ENCODE data around the gene ARHGAP9.

The ARHGAP9 gene

DNA sequence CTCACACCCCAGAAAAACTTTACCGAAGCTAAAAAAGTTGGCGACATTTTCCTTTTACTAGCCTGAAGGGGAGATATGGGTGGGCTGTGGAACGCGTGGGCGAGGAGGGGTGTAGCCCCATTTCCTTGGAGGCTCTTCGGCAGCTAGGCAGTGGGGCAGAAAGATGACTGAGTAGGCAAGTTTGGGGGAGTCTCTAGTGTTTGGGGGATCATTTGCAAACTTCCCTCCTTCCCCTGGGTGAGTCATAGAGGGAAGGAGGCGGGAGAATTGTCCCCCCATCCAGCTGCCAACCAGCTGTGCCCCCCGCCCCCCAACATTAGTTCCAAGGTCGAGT lies 17.8 kb downstream of the ARHGAP9 start:
- 0% methylated on average over 1 of the region's 9 CpGs; no CpG with 5 or more reads in 1 of the 2 experiments for WGBS, 2 experiments (ENCODE audit: insufficient coverage in 2 of 2)
- H3K36me3 ChIP-seq (ENCODE audit: control insufficient read depth, insufficient read depth, low read length) = no peaks in the 10 kb centered on the region
- H3K4me1 ChIP-seq (ENCODE audit: control insufficient read depth, insufficient read depth, low read length, poor library complexity, severe bottlenecking) = peaks cover 19% of the 10 kb centered on the region
- H3K27ac ChIP-seq (ENCODE audit: low read depth, low read length, severe bottlenecking) = peak overlapping the region; percentile 74
- no peaks in the 10 kb centered on the region for H3K9me3 ChIP-seq (ENCODE audit: control insufficient read depth, low read length)
- H3K4me3 ChIP-seq (ENCODE audit: extremely low read depth, insufficient read depth, low read length, poor library complexity, severe bottlenecking) = peak overlapping the region; percentile 62

- Histone ChIP-seq H3K9me3 (ENCODE audit: control insufficient read depth, low read length) (no peaks in the 10 kb centered on the region), H3K36me3 (ENCODE audit: control insufficient read depth, insufficient read depth, low read length) (no peaks in the 10 kb centered on the region), H3K4me1 (ENCODE audit: control insufficient read depth, insufficient read depth, low read length, poor library complexity, severe bottlenecking) (peaks cover 19% of the 10 kb centered on the region), H3K27ac (ENCODE audit: low read depth, low read length, severe bottlenecking) (peak overlapping the region; percentile 74), H3K4me3 (ENCODE audit: extremely low read depth, insufficient read depth, low read length, poor library complexity, severe bottlenecking) (peak overlapping the region; percentile 62)
- WGBS, 2 experiments (ENCODE audit: insufficient coverage in 2 of 2) = 0 to 1% methylated on average over 16 to 17 of the region's 32 CpGs
These were observed 18.3 kb downstream of the ARHGAP9 start for GRCh38 chr12:57461276-57461916.

DNA sequence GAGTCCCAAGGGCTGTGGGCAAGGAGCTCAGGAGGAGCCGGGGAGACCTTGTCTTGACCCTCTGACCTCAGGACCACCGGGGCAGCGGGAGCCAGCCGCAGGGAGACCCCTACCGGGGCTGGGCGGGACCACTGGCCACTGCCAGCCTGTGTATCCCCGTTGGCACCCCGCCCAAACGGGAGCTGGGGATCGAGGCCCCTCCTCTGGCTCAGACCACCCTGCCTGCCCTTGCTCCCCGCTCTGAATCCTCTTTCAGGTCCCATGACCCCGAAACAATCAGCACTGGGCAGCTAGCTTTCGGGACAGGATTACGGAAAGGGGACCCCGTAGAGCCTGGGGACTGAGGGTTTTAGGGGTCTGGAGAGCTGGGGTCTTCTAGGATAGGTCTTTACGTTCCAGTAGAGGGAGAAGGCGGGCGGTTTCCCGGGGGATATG lies 18.8 kb downstream of the ARHGAP9 start:
- peak overlapping the region; percentile 66 for H3K27ac ChIP-seq (ENCODE audit: low read depth, low read length, severe bottlenecking)
- H3K36me3 ChIP-seq (ENCODE audit: control insufficient read depth, insufficient read depth, low read length) = no peaks in the 10 kb centered on the region
- H3K4me1 ChIP-seq (ENCODE audit: control insufficient read depth, insufficient read depth, low read length, poor library complexity, severe bottlenecking) = peaks cover 22% of the 10 kb centered on the region
- no peaks in the 10 kb centered on the region for H3K9me3 ChIP-seq (ENCODE audit: control insufficient read depth, low read length)
- WGBS, 2 experiments (ENCODE audit: insufficient coverage in 2 of 2) = 1 to 3% methylated on average over 13 to 16 of the region's 19 CpGs
- H3K4me3 ChIP-seq (ENCODE audit: extremely low read depth, insufficient read depth, low read length, poor library complexity, severe bottlenecking) = peak overlapping the region; percentile 62

GRCh38 chr12:57460468-57460784 lies 19.2 kb downstream of the ARHGAP9 start:
- 0 to 3% methylated on average over 4 to 5 of the region's 6 CpGs for WGBS, 2 experiments (ENCODE audit: insufficient coverage in 2 of 2)
- peak overlapping the region; percentile 6 for H3K27ac ChIP-seq (ENCODE audit: low read depth, low read length, severe bottlenecking)

DNA sequence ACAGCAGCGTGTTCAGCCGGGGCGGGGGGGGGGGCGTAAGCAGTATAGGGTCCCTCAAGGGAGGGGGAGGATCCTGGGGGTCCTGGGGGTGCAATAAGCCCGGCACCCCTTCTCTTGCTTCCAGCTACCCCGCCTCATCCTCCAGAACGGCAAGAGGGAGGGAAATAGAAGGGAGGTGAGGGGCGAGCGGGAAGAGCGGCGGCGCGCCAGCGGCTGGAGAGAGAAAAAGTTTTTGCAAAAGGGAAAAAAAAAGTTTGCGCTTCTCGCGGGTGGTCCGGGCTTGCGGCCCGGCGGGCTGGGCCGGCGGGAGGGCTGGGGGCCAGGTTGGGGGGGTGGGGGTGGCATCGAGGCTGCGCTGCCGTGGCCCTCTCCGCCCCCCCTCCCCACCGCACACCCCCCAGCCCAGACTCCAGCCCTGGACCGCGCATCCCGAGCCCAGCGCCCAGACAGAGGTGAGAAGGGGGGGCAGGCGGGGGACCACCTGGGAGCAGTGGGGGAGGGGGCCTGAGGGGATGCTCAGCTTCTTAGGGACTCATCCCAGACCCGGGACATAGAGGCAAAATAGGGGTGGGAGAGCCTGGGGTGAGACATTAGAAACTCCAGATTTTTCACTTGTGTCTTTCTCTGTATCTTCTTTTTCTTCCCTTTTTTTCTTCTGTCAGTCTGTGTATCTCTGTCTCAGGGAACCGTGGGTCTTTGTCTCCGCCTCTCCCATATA lies 19.8 kb downstream of the ARHGAP9 start, which contains the start of gene GLI1:
Gene GLI1 (plus strand): TSS at position 36 of the 718 bp plus-strand sequence. CDS start 3,907 bp downstream, outside the sequence.
- H3K27ac ChIP-seq (ENCODE audit: low read depth, low read length, severe bottlenecking) = peak within 1 kb of the TSS; percentile 67
- H3K9me3 ChIP-seq (ENCODE audit: control insufficient read depth, low read length) = no peaks in the 10 kb centered on the region
- 0% methylated on average over 1 of the region's 36 CpGs; no CpG with 5 or more reads in 1 of the 2 experiments for WGBS, 2 experiments (ENCODE audit: insufficient coverage in 2 of 2)
- H3K4me3 ChIP-seq (ENCODE audit: extremely low read depth, insufficient read depth, low read length, poor library complexity, severe bottlenecking) = peak within 1 kb of the TSS; percentile 62
- H3K4me1 ChIP-seq (ENCODE audit: control insufficient read depth, insufficient read depth, low read length, poor library complexity, severe bottlenecking) = peaks cover 27% of the 10 kb centered on the region
- no peaks in the 10 kb centered on the region for H3K36me3 ChIP-seq (ENCODE audit: control insufficient read depth, insufficient read depth, low read length)

More at GRCh38 chr12:57460468-57460784, 19.2 kb downstream of the ARHGAP9 start:
- H3K9me3 ChIP-seq (ENCODE audit: control insufficient read depth, low read length) = no peaks in the 10 kb centered on the region
- peak overlapping the region; percentile 62 for H3K4me3 ChIP-seq (ENCODE audit: extremely low read depth, insufficient read depth, low read length, poor library complexity, severe bottlenecking)
- no peaks in the 10 kb centered on the region for H3K36me3 ChIP-seq (ENCODE audit: control insufficient read depth, insufficient read depth, low read length)
- H3K4me1 ChIP-seq (ENCODE audit: control insufficient read depth, insufficient read depth, low read length, poor library complexity, severe bottlenecking) = peaks cover 25% of the 10 kb centered on the region

DNA sequence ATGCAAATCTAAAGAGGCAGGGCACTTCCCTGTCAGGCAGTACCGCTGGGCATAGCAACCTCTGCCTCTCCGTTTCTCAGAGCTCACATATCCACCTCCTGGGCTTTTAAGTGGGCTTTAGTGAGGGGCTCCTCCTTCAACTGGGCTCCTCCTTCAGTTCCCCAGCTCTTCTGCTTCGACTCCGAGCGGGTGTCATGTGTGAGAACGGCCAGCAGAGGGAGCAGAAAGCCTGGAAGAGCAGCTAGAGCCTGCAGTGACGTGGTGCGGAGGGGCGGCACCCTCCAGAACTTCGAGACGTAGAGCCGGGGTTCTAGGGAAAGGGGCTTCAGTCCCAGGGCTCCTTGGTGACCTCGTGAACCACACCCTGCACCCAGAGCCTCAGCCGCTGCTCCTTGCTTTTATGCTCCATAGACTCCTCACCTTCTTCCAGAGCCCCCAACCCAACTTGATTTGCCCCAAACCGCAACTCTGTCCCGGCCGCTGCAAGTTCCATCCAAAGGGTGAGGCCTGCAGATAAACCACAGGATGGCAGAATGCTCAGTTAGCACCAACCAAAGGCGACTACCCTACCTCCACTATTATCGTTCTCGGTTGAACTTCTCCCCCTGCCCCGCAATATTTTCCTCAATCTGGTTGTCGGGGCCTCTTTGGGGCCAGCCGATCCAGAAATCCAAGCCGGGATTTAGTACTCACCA lies 20.5 kb downstream of the ARHGAP9 start:
- peaks cover 34% of the 10 kb centered on the region for H3K4me1 ChIP-seq (ENCODE audit: control insufficient read depth, insufficient read depth, low read length, poor library complexity, severe bottlenecking)
- H3K36me3 ChIP-seq (ENCODE audit: control insufficient read depth, insufficient read depth, low read length) = no peaks in the 10 kb centered on the region
- H3K27ac ChIP-seq (ENCODE audit: low read depth, low read length, severe bottlenecking) = peak overlapping the region; percentile 67
- peak overlapping the region; percentile 62 for H3K4me3 ChIP-seq (ENCODE audit: extremely low read depth, insufficient read depth, low read length, poor library complexity, severe bottlenecking)
- 1 to 2% methylated on average over 20 to 21 of the region's 24 CpGs for WGBS, 2 experiments (ENCODE audit: insufficient coverage in 2 of 2)
- H3K9me3 ChIP-seq (ENCODE audit: control insufficient read depth, low read length) = no peaks in the 10 kb centered on the region

DNA sequence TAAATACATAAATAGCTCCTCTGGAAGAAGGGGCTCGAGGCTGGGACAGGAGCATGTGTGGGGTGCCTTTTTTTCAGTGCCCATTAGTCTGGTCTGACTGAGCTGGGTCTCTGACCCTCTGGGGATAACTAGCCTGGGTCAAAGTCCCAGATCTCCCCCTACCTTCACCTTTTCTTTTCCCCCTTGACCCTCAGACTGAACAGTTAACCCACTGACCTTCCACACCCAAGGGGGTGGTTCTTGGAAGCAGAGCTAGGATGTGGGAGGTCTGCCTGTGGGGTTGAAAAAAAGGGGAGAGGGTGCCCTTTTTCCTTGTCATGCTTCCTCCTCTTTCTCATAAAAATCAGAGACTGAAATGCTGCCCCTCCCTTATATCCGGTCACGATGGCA lies 21.0 kb downstream of the ARHGAP9 start:
- Histone ChIP-seq H3K36me3 (ENCODE audit: control insufficient read depth, insufficient read depth, low read length) (no peaks in the 10 kb centered on the region), H3K27ac (ENCODE audit: low read depth, low read length, severe bottlenecking) (peak overlapping the region; percentile 65), H3K4me1 (ENCODE audit: control insufficient read depth, insufficient read depth, low read length, poor library complexity, severe bottlenecking) (peaks cover 34% of the 10 kb centered on the region), H3K4me3 (ENCODE audit: extremely low read depth, insufficient read depth, low read length, poor library complexity, severe bottlenecking) (peak overlapping the region; percentile 62), H3K9me3 (ENCODE audit: control insufficient read depth, low read length) (no peaks in the 10 kb centered on the region)
- WGBS, 2 experiments (ENCODE audit: insufficient coverage in 2 of 2) = 0% methylated on average over 2 of the region's 3 CpGs

GRCh38 chr12:57456737-57457490 lies 22.8 kb downstream of the ARHGAP9 start:
- Histone ChIP-seq H3K4me3 (ENCODE audit: extremely low read depth, insufficient read depth, low read length, poor library complexity, severe bottlenecking) (no peak overlapping the region), H3K36me3 (ENCODE audit: control insufficient read depth, insufficient read depth, low read length) (no peaks in the 10 kb centered on the region)
- 100% methylated on average over 4 of the region's 6 CpGs for WGBS, 2 experiments (ENCODE audit: insufficient coverage in 2 of 2)

DNA sequence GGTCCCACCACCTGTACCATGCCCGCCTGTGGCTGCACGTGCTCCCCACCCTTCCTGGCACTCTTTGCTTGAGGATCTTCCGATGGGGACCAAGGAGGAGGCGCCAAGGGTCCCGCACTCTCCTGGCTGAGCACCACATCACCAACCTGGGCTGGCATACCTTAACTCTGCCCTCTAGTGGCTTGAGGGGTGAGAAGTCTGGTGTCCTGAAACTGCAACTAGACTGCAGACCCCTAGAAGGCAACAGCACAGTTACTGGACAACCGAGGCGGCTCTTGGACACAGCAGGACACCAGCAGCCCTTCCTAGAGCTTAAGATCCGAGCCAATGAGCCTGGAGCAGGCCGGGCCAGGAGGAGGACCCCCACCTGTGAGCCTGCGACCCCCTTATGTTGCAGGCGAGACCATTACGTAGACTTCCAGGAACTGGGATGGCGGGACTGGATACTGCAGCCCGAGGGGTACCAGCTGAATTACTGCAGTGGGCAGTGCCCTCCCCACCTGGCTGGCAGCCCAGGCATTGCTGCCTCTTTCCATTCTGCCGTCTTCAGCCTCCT lies 23.4 kb downstream of the ARHGAP9 start:
- H3K4me1 ChIP-seq (ENCODE audit: control insufficient read depth, insufficient read depth, low read length, poor library complexity, severe bottlenecking) = peaks cover 44% of the 10 kb centered on the region
- no peak overlapping the region for H3K27ac ChIP-seq (ENCODE audit: low read depth, low read length, severe bottlenecking)
- no peaks in the 10 kb centered on the region for H3K36me3 ChIP-seq (ENCODE audit: control insufficient read depth, insufficient read depth, low read length)
- WGBS, 2 experiments (ENCODE audit: insufficient coverage in 2 of 2) = 55 to 68% methylated on average over 12 to 15 of the region's 15 CpGs
- no peak overlapping the region for H3K4me3 ChIP-seq (ENCODE audit: extremely low read depth, insufficient read depth, low read length, poor library complexity, severe bottlenecking)
- H3K9me3 ChIP-seq (ENCODE audit: control insufficient read depth, low read length) = no peaks in the 10 kb centered on the region

More at GRCh38 chr12:57456737-57457490, 22.8 kb downstream of the ARHGAP9 start:
- Histone ChIP-seq H3K4me1 (ENCODE audit: control insufficient read depth, insufficient read depth, low read length, poor library complexity, severe bottlenecking) (peaks cover 43% of the 10 kb centered on the region), H3K27ac (ENCODE audit: low read depth, low read length, severe bottlenecking) (no peak overlapping the region), H3K9me3 (ENCODE audit: control insufficient read depth, low read length) (no peaks in the 10 kb centered on the region)
